A673 (cell line): ENCODE data around the gene TOM1. TPM values are rescaled to one million over a fixed set of nuclear protein-coding genes. Genes with fewer than 3 reads are reported as not detected.

Experiments
- BruUV-seq: library from RNA; stranded (reverse); fragments of 400-500 nt; replicated peaks from 2 replicates; lab custom pipeline; 2021; lab: Mats Ljungman, UMichigan
- CTCF ChIA-PET: fragments of 300-600 bp; sonication (Branson Sonifier 250); formaldehyde crosslinking; loops from one replicate; lab custom pipeline; 2022; ENCODE audit warnings: antibody characterized with exemption; lab: Charles Lee
- POLR2A ChIA-PET: fragments of 300-600 bp; sonication (Branson Sonifier 250); formaldehyde crosslinking; loops from one replicate; lab custom pipeline; 2022; ENCODE audit warnings: antibody characterized with exemption; ENCODE audit not compliant: low non-redundant PET; lab: Charles Lee
- DNase-seq: peaks from one replicate; pipeline ENCODE4 v3.0.0-alpha.2; 2015; ENCODE audit warnings: low spot score
- H3K27ac ChIP-seq: fragments of 200-600 bp; sonication (generic); 2 replicates; pipeline ENCODE4 v1.5.1; 2016; ENCODE audit warnings: mixed run types, low read depth, mild to moderate bottlenecking, mixed read lengths, antibody characterized with exemption, low read length; ENCODE audit not compliant: poor library complexity, severe bottlenecking
- H3K27me3 ChIP-seq: fragments of 200-600 bp; sonication (generic); replicated peaks from 2 replicates; pipeline ENCODE4 v1.6.1; 2017; ENCODE audit warnings: mixed run types, low read depth, mild to moderate bottlenecking, mixed read lengths, antibody characterized with exemption, low read length; ENCODE audit not compliant: insufficient read depth, poor library complexity
- H3K36me3 ChIP-seq: fragments of 200-600 bp; sonication (generic); 2 replicates; pipeline ENCODE4 v1.6.1; 2016; ENCODE audit warnings: mixed run types, mild to moderate bottlenecking, mixed read lengths, antibody characterized with exemption, low read length; ENCODE audit not compliant: insufficient read depth, poor library complexity, severe bottlenecking
- H3K4me1 ChIP-seq: fragments of 200-600 bp; sonication (generic); 2 replicates; pipeline ENCODE4 v1.6.1; 2017; ENCODE audit warnings: mixed run types, mild to moderate bottlenecking, mixed read lengths, antibody characterized with exemption, low read length; ENCODE audit not compliant: insufficient read depth, poor library complexity, severe bottlenecking
- H3K4me3 ChIP-seq: fragments of 200-600 bp; sonication (generic); 2 replicates; pipeline ENCODE4 v1.5.1; 2016; ENCODE audit warnings: low read depth, mixed run types, mild to moderate bottlenecking, mixed read lengths, low read length; ENCODE audit not compliant: poor library complexity, severe bottlenecking
- H3K9me3 ChIP-seq: fragments of 200-600 bp; sonication (generic); 2 replicates; pipeline ENCODE4 v1.6.1; 2016; ENCODE audit warnings: mixed run types, low read depth, mild to moderate bottlenecking, mixed read lengths, antibody characterized with exemption, low read length; ENCODE audit not compliant: poor library complexity, severe bottlenecking
- CTCF ChIP-seq: fragments of 300-800, 200-600 bp; sonication (generic); conservative IDR thresholded peaks from 2 replicates; pipeline ENCODE4 v1.5.1; 2017; ENCODE audit warnings: low read depth, mild to moderate bottlenecking, antibody characterized with exemption, low read length, moderate library complexity, mixed read lengths
- EZH2 ChIP-seq: fragments of 200-600 bp; sonication (generic); IDR thresholded peaks from 2 replicates; pipeline ENCODE4 v1.6.1; 2017; ENCODE audit warnings: borderline replicate concordance, low read depth, mild to moderate bottlenecking, mixed read lengths, antibody characterized with exemption, low read length; ENCODE audit not compliant: poor library complexity, severe bottlenecking
- intact Hi-C: fragments of 100-400 bp; cut with micrococcal nuclease; formaldehyde crosslinking; loops from one replicate; pipeline ENCODE4 v1.10.0; 2022; ENCODE audit not compliant: unreplicated experiment
- total RNA-seq: library from RNA; stranded (reverse); gene quantifications from 2 replicates; pipeline ENCODE4 v1.2.3, GENCODE V29; 2021

TOM1 gene
- total RNA-seq, 1 experiment from 2014 or later, result 22.8 TPM

- H3K9me3 ChIP-seq, result no peaks in the 10 kb centered on the region
- no peaks in the 10 kb centered on the region for H3K27me3 ChIP-seq
- intact Hi-C loops, result no loop called here
- TF ChIP-seq CTCF (no peak), EZH2 (no peak)
- no peak overlapping the region for H3K27ac ChIP-seq
- H3K36me3 ChIP-seq, result no peaks in the 10 kb centered on the region
- no TSS peak for BruUV-seq
- ChIA-PET POLR2A (no interaction called here), CTCF (no interaction called here)
- peaks cover 21% of the 10 kb centered on the region for H3K4me1 ChIP-seq
- no peak for DNase-seq
- no peak overlapping the region for H3K4me3 ChIP-seq
These were observed 79.7 kb downstream of the TOM1 start for GRCh38 chr22:35379146-35379993.

GRCh38 chr22:35380013-35380412 lies 80.3 kb downstream of the TOM1 start:
- POLR2A ChIA-PET, result no interaction called here
- intact Hi-C loops, result no loop called here

More at GRCh38 chr22:35380013-35380412, 80.3 kb downstream of the TOM1 start:
- no peak overlapping the region for H3K27ac ChIP-seq
- no peaks in the 10 kb centered on the region for H3K36me3 ChIP-seq
- CTCF ChIA-PET, result no interaction called here
- H3K4me1 ChIP-seq, result peaks cover 21% of the 10 kb centered on the region
- no peak for DNase-seq
- no peak overlapping the region for H3K4me3 ChIP-seq
- no peaks in the 10 kb centered on the region for H3K9me3 ChIP-seq
- H3K27me3 ChIP-seq, result no peaks in the 10 kb centered on the region
- TF ChIP-seq EZH2, result no peak
- TF ChIP-seq CTCF, result no peak
- BruUV-seq, result no TSS peak
